Measurements from ENCODE around the gene WSB1. TPM values are rescaled to one million over a fixed set of nuclear protein-coding genes. Genes with fewer than 3 reads are reported as not detected.
"Not testable (repeated sequence)": the region's sequence is repeated elsewhere in the genome, so short reads cannot be mapped to it uniquely, and the experiment has no call there.

The WSB1 gene
- total and polyA plus RNA-seq, 4 donors = 26.6 to 86.2 (median 45.8) TPM

DNA sequence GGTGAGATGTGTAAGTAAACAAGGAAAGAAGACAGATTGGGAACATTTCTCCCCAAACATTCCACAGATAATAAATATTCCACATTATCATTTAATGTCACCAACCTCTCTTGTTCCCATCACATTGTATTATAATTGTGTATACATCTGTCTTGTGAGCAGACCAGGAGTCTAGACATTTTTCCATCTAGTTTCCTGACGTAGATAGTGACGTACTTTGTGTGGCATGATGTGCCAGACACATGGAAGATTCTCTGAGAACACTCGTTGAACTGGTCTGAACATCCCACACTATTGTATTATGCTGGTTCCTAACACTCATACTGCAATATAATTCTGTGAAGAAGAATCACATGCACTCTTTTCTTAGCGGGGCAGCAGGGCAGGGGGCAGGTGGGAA, 34.0 kb downstream of the WSB1 start:
- Histone ChIP-seq H3K9ac (ENCODE audit: low read depth in 1 of 2, low read length in 2 of 2) (no peak overlapping the region), H3K27ac (ENCODE audit: low read depth in 1 of 2, low read length in 2 of 2) (no peak overlapping the region), H3K36me3 (ENCODE audit: control insufficient read depth in 4 of 4, insufficient read depth in 3 of 4, low read depth in 1 of 4, low read length in 3 of 4) (no peaks in the 10 kb centered on the region), H3K4me3 (ENCODE audit: low read depth in 1 of 3, low read length in 3 of 3) (no peak overlapping the region), H3K4me1 (ENCODE audit: control insufficient read depth in 4 of 4, insufficient read depth in 4 of 4, low read length in 3 of 4) (peaks cover 0 to 8% (median 2%) of the 10 kb centered on the region in 4 donors), H3K27me3 (ENCODE audit: control insufficient read depth in 4 of 4, insufficient read depth in 4 of 4, low read length in 3 of 4) (no peaks in the 10 kb centered on the region), H3K9me3 (ENCODE audit: control insufficient read depth in 4 of 4, low read length in 3 of 4) (no peaks in the 10 kb centered on the region)
- 91% methylated on average over 4 of the region's 4 CpGs for WGBS
- TF ChIP-seq, protein P1, sequence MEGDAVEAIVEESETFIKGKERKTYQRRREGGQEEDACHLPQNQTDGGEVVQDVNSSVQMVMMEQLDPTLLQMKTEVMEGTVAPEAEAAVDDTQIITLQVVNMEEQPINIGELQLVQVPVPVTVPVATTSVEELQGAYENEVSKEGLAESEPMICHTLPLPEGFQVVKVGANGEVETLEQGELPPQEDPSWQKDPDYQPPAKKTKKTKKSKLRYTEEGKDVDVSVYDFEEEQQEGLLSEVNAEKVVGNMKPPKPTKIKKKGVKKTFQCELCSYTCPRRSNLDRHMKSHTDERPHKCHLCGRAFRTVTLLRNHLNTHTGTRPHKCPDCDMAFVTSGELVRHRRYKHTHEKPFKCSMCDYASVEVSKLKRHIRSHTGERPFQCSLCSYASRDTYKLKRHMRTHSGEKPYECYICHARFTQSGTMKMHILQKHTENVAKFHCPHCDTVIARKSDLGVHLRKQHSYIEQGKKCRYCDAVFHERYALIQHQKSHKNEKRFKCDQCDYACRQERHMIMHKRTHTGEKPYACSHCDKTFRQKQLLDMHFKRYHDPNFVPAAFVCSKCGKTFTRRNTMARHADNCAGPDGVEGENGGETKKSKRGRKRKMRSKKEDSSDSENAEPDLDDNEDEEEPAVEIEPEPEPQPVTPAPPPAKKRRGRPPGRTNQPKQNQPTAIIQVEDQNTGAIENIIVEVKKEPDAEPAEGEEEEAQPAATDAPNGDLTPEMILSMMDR (IDR thresholded peaks at IDR 0.05; ENCODE audit: low read depth, low read length, missing input control) = no peak
- TF ChIP-seq GABPA (IDR thresholded peaks at IDR 0.05 in 1 of 2, conservative IDR thresholded peaks at IDR 0.05 in 1 of 2) (no peak), HNF4A (conservative IDR thresholded peaks at IDR 0.05) (no peak), YY1 (IDR thresholded peaks at IDR 0.05) (no peak), NR2F2 (IDR thresholded peaks at IDR 0.05) (no peak), RXRA (IDR thresholded peaks at IDR 0.05) (no peak), FOXA2 (IDR thresholded peaks at IDR 0.05) (no peak), RAD21 (IDR thresholded peaks at IDR 0.05) (no peak), FOXA1 (IDR thresholded peaks at IDR 0.05) (no peak), EGR1 (IDR thresholded peaks at IDR 0.05; ENCODE audit: low read depth in 2 of 2) (no peak), JUND (IDR thresholded peaks at IDR 0.05) (no peak)
- TF ChIP-seq, protein P2, sequence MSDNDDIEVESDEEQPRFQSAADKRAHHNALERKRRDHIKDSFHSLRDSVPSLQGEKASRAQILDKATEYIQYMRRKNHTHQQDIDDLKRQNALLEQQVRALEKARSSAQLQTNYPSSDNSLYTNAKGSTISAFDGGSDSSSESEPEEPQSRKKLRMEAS (IDR thresholded peaks at IDR 0.05) = no peak
- TF ChIP-seq, protein P3, sequence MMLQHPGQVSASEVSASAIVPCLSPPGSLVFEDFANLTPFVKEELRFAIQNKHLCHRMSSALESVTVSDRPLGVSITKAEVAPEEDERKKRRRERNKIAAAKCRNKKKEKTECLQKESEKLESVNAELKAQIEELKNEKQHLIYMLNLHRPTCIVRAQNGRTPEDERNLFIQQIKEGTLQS (IDR thresholded peaks at IDR 0.05) = no peak
- TF ChIP-seq, protein P4, sequence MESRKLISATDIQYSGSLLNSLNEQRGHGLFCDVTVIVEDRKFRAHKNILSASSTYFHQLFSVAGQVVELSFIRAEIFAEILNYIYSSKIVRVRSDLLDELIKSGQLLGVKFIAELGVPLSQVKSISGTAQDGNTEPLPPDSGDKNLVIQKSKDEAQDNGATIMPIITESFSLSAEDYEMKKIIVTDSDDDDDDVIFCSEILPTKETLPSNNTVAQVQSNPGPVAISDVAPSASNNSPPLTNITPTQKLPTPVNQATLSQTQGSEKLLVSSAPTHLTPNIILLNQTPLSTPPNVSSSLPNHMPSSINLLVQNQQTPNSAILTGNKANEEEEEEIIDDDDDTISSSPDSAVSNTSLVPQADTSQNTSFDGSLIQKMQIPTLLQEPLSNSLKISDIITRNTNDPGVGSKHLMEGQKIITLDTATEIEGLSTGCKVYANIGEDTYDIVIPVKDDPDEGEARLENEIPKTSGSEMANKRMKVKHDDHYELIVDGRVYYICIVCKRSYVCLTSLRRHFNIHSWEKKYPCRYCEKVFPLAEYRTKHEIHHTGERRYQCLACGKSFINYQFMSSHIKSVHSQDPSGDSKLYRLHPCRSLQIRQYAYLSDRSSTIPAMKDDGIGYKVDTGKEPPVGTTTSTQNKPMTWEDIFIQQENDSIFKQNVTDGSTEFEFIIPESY (IDR thresholded peaks at IDR 0.05) = no peak
- TF ChIP-seq, protein P5, sequence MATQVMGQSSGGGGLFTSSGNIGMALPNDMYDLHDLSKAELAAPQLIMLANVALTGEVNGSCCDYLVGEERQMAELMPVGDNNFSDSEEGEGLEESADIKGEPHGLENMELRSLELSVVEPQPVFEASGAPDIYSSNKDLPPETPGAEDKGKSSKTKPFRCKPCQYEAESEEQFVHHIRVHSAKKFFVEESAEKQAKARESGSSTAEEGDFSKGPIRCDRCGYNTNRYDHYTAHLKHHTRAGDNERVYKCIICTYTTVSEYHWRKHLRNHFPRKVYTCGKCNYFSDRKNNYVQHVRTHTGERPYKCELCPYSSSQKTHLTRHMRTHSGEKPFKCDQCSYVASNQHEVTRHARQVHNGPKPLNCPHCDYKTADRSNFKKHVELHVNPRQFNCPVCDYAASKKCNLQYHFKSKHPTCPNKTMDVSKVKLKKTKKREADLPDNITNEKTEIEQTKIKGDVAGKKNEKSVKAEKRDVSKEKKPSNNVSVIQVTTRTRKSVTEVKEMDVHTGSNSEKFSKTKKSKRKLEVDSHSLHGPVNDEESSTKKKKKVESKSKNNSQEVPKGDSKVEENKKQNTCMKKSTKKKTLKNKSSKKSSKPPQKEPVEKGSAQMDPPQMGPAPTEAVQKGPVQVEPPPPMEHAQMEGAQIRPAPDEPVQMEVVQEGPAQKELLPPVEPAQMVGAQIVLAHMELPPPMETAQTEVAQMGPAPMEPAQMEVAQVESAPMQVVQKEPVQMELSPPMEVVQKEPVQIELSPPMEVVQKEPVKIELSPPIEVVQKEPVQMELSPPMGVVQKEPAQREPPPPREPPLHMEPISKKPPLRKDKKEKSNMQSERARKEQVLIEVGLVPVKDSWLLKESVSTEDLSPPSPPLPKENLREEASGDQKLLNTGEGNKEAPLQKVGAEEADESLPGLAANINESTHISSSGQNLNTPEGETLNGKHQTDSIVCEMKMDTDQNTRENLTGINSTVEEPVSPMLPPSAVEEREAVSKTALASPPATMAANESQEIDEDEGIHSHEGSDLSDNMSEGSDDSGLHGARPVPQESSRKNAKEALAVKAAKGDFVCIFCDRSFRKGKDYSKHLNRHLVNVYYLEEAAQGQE (IDR thresholded peaks at IDR 0.05) = no peak
- no peak for DNase-seq (ENCODE audit: low spot score)

DNA sequence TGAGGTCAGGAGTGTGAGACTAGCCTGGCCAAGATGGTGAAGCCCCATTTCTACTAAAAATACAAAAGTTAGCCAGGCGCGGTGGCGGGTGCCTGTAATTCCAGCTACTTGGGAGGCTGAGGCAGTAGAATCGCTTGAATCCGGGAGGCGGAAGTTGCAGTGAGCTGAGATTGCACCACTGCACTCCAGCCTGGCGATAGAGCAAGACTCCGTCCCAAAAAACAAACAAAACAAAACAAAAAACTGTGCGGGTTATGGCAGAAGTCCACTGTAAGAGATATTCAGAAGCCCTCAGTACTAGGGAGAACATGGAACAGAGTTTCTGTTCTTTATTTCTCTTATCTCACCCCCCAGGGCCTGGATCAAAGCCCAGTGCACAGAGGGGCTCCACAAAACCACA, 34.8 kb downstream of the WSB1 start:
- H3K9ac ChIP-seq (ENCODE audit: low read depth in 1 of 2, low read length in 2 of 2); H3K4me3 ChIP-seq (ENCODE audit: low read depth in 1 of 3, low read length in 3 of 3); H3K9me3 ChIP-seq (ENCODE audit: control insufficient read depth in 4 of 4, low read length in 3 of 4); H3K36me3 ChIP-seq (ENCODE audit: control insufficient read depth in 4 of 4, insufficient read depth in 3 of 4, low read depth in 1 of 4, low read length in 3 of 4); H3K27ac ChIP-seq (ENCODE audit: low read depth in 1 of 2, low read length in 2 of 2); DNase-seq (ENCODE audit: low spot score); H3K27me3 ChIP-seq (ENCODE audit: control insufficient read depth in 4 of 4, insufficient read depth in 4 of 4, low read length in 3 of 4): not testable (repeated sequence)
- peaks cover 0 to 12% (median 6%) of the 10 kb centered on the region in 4 donors for H3K4me1 ChIP-seq (ENCODE audit: control insufficient read depth in 4 of 4, insufficient read depth in 4 of 4, low read length in 3 of 4)
- WGBS = 80% methylated on average over 9 of the region's 9 CpGs

Data from liver (tissue), 9 donors.